Panc1 (cell line): Measurements from ENCODE around the gene DDX10. TPM values are rescaled to one million over a fixed set of nuclear protein-coding genes. Genes with fewer than 3 reads are reported as not detected.
"Not testable (repeated sequence)": the region's sequence is repeated elsewhere in the genome, so short reads cannot be mapped to it uniquely, and the experiment has no call there.

Experiments used
- ATAC-seq: fragments of 200-7000 bp; cut with Tn5 transposase; 2 replicates; pipeline ENCODE4 v1.9.1; 2020; ENCODE audit warnings: mild to moderate bottlenecking, moderate library complexity
- BruUV-seq: library from RNA; stranded (reverse); fragments of 400-500 nt; replicated peaks from 2 replicates; lab custom pipeline; 2021; lab: Mats Ljungman, UMichigan
- CTCF ChIA-PET: fragments of 300-600 bp; sonication (Branson Sonifier 250); formaldehyde crosslinking; loops from one replicate; lab custom pipeline; 2022; ENCODE audit warnings: antibody characterized with exemption; lab: Charles Lee
- POLR2A ChIA-PET: fragments of 300-600 bp; sonication (Branson Sonifier 250); formaldehyde crosslinking; loops from one replicate; lab custom pipeline; 2022; ENCODE audit warnings: antibody characterized with exemption; lab: Charles Lee
- DNase-seq: peaks from one replicate; pipeline ENCODE4 v3.0.0-alpha.2; 2010; ENCODE audit warnings: low read depth, low spot score
- H3K27ac ChIP-seq: 2 replicates; pipeline ENCODE4 v1.5.1; 2011; ENCODE audit warnings: mild to moderate bottlenecking, low read length, inconsistent platforms
- H3K27me3 ChIP-seq: fragments of 200-500 bp; sonication (Bioruptor generic); 2 replicates; pipeline ENCODE4 v1.6.0; 2014; ENCODE audit warnings: low read length, inconsistent platforms; ENCODE audit not compliant: control insufficient read depth, insufficient read depth
- H3K36me3 ChIP-seq: fragments of 200-500 bp; sonication (Bioruptor generic); 2 replicates; pipeline ENCODE4 v1.5.1; 2014; ENCODE audit warnings: inconsistent platforms, mild to moderate bottlenecking, low read length, moderate library complexity; ENCODE audit not compliant: control insufficient read depth, insufficient read depth
- H3K4me1 ChIP-seq: 2 replicates; pipeline ENCODE4 v1.5.1; 2011; ENCODE audit warnings: inconsistent platforms, mild to moderate bottlenecking, low read length, moderate library complexity; ENCODE audit not compliant: control insufficient read depth, insufficient read depth
- H3K4me3 ChIP-seq, 2 experiments: 2 replicates each; pipeline ENCODE4 v1.5.1; 2011 to 2012; ENCODE audit warnings: low read depth in 2 of 2, low read length in 2 of 2, mild to moderate bottlenecking in 2 of 2, inconsistent platforms in 1 of 2, moderate library complexity in 1 of 2
- H3K9me3 ChIP-seq: fragments of 200-500 bp; sonication (Bioruptor generic); 2 replicates; pipeline ENCODE4 v1.5.1; 2014; ENCODE audit warnings: low read depth, mild to moderate bottlenecking, inconsistent platforms, low read length, moderate library complexity; ENCODE audit not compliant: control insufficient read depth, insufficient read depth
- CTCF ChIP-seq: fragments of 450-650 bp; IDR thresholded peaks from 2 replicates; pipeline ENCODE4 v1.5.1; 2017; ENCODE audit warnings: mild to moderate bottlenecking
- POLR2AphosphoS5 ChIP-seq: IDR thresholded peaks from 2 replicates; pipeline ENCODE4 v1.6.1; 2012; ENCODE audit warnings: mild to moderate bottlenecking, low read depth, low read length, moderate library complexity
- REST ChIP-seq, 2 experiments: IDR thresholded peaks; 2 replicates each; pipeline ENCODE4 v1.6.1; 2011 to 2012; ENCODE audit warnings: low read depth in 2 of 2, control low read depth in 1 of 2, low read length in 1 of 2, mild to moderate bottlenecking in 1 of 2, moderate library complexity in 1 of 2; ENCODE audit not compliant: insufficient read depth in 1 of 2
- SIN3A ChIP-seq: IDR thresholded peaks from 2 replicates; pipeline ENCODE4 v1.6.1; 2012; ENCODE audit warnings: low read depth, mild to moderate bottlenecking, low read length, moderate library complexity, borderline replicate concordance; ENCODE audit not compliant: insufficient read depth
- TCF7L2 ChIP-seq: IDR thresholded peaks from 2 replicates; pipeline ENCODE4 v1.6.1; 2011; ENCODE audit warnings: mild to moderate bottlenecking, low read depth, low read length, inconsistent platforms
- in situ Hi-C: cut with HindIII; loops from 2 replicates; pipeline ENCODE4 v1.10.0; 2016; ENCODE audit warnings: low sequenced_read_pairs, low pct_unique_long_range_greater_than_20kb
- intact Hi-C: fragments of 100-400 bp; cut with micrococcal nuclease; formaldehyde crosslinking; loops from one replicate; pipeline ENCODE4 v1.10.0; 2022; ENCODE audit not compliant: unreplicated experiment
- total RNA-seq: library from RNA; stranded (reverse); gene quantifications from one replicate; pipeline ENCODE4 v1.2.1, GENCODE V29; 2021; ENCODE audit not compliant: unreplicated experiment

The DDX10 gene
- total RNA-seq, 1 experiment from 2014 or later: 48.8 TPM

GRCh38 chr11:108636222-108636621 is 28.6 kb upstream of the DDX10 start:
- BruUV-seq: no TSS peak
- ATAC-seq (no peak), DNase-seq (no peak)
- Histone ChIP-seq H3K36me3 (no peaks in the 10 kb centered on the region), H3K27ac (no peak overlapping the region), H3K4me3 (no peak overlapping the region), H3K27me3 (peaks cover 25% of the 10 kb centered on the region), H3K9me3 (no peaks in the 10 kb centered on the region), H3K4me1 (no peaks in the 10 kb centered on the region)
- TF ChIP-seq SIN3A: no peak
- TF ChIP-seq TCF7L2: no peak
- no peak for TF ChIP-seq POLR2AphosphoS5
- no peak for TF ChIP-seq REST (IDR thresholded peaks at IDR 0.05; ENCODE audit: insufficient read depth in 1 of 2, low read depth in 2 of 2, low read length in 1 of 2)
- no peak for TF ChIP-seq CTCF
- ChIA-PET CTCF (no interaction called here), POLR2A (no interaction called here)
- in situ Hi-C loops (no loop called here), intact Hi-C loops (loop anchor here (10.0 kb wide), 1 partner anchor 131 kb away; no protein-coding TSS in a partner anchor)

GRCh38 chr11:108639146-108639545 is 25.7 kb upstream of the DDX10 start:
- no TSS peak for BruUV-seq
- Histone ChIP-seq H3K4me3 (no peak overlapping the region), H3K27me3 (peaks cover 25% of the 10 kb centered on the region), H3K4me1 (no peaks in the 10 kb centered on the region), H3K27ac (no peak overlapping the region), H3K36me3 (no peaks in the 10 kb centered on the region), H3K9me3 (no peaks in the 10 kb centered on the region)
- in situ Hi-C loops (no loop called here), intact Hi-C loops (loop anchor here (10.0 kb wide), 1 partner anchor 134 kb away; no protein-coding TSS in a partner anchor)
- DNase-seq: no peak
- ATAC-seq: no peak
- ChIA-PET CTCF (no interaction called here), POLR2A (no interaction called here)
- TF ChIP-seq REST (IDR thresholded peaks at IDR 0.05; ENCODE audit: insufficient read depth in 1 of 2, low read depth in 2 of 2, low read length in 1 of 2): no peak
- no peak for TF ChIP-seq POLR2AphosphoS5
- TF ChIP-seq TCF7L2: no peak
- no peak for TF ChIP-seq SIN3A
- no peak for TF ChIP-seq CTCF

GRCh38 chr11:108641752-108642151 is 23.1 kb upstream of the DDX10 start:
- intact Hi-C loops: loop anchor here (10.0 kb wide), 1 partner anchor 297 kb away; no protein-coding TSS in a partner anchor
- POLR2A ChIA-PET: not testable (repeated sequence)

More at GRCh38 chr11:108641752-108642151, 23.1 kb upstream of the DDX10 start:
- H3K27me3 ChIP-seq: peaks cover 15% of the 10 kb centered on the region; the same call in 1 of the 2 replicates
- H3K36me3 ChIP-seq, in situ Hi-C loops, H3K9me3 ChIP-seq, H3K4me3 ChIP-seq, H3K27ac ChIP-seq, CTCF ChIA-PET, ATAC-seq, DNase-seq, BruUV-seq, H3K4me1 ChIP-seq: not testable (repeated sequence)
